ENCODE results near the gene DDRGK1. TPM values are rescaled to one million over a fixed set of nuclear protein-coding genes. Genes with fewer than 3 reads are reported as not detected.
A peak's percentile ranks its signal among the peaks of the same experiment; 100 is the strongest.
"Not testable (repeated sequence)": the region's sequence is repeated elsewhere in the genome, so short reads cannot be mapped to it uniquely, and the experiment has no call there.

DDRGK1 gene
- total RNA-seq, 2 donors from 2014 or later, result 83.6 to 89.3 TPM

DNA sequence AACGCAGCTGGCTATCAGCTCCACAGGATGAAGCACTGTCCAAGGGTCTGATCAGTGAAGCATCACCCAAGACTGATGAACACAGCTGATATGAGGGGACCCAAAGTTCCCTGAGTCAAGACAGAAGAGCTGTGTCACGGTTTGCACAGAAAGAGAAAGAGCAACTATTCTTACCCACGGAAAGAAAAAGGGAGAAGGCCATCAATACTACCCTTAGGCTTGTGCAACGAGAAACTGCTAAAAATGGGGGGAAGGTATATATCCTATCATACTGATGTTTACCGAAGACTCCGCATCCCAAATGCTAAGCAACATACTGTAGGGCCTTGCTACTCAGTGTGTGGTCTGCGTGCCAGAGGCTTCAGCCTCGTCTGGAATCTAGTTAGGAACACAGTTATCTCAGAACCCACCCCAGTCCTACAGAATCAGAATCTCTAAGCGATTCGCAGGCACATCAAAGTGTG lies 45.5 kb downstream of the DDRGK1 start:
- peak; percentile 4 to 47 for ATAC-seq (replicated peaks in 1 of 2)
- Mint-ChIP-seq H3K27ac (peak overlapping the region; percentile 92), H3K4me3 (peak overlapping the region; percentile 92 to 97), H3K36me3 (ENCODE audit: insufficient read depth in 2 of 2) (peaks cover 6 to 13% of the 10 kb centered on the region in 2 donors), H3K9me3 (no peaks in the 10 kb centered on the region), H3K27me3 (ENCODE audit: low read depth) (no peaks in the 10 kb centered on the region), H3K4me1 (ENCODE audit: low read depth) (peaks cover 53% of the 10 kb centered on the region)
- no peak for DNase-seq

DNA sequence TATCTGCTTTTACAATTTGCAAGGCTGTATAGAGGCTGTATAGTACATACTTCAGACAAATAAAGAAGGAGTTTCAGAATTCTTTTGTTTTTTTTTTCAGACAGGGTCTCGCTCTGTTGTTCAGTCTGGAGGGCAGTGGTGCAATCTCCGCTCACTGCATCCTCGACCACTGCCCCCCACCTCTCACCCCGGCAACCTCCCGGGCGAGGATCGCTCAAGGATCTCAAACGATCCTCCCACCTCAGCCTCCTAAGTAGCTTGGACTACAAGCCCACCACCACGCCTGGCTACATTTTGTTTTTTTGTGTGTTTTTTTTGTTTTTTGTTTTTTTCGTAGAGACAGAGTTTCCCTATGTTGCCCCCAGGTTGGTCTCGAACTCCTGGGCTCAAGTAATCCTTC lies 46.7 kb downstream of the DDRGK1 start:
- Mint-ChIP-seq H3K9me3 (no peaks in the 10 kb centered on the region), H3K27me3 (ENCODE audit: low read depth) (no peaks in the 10 kb centered on the region), H3K4me1 (ENCODE audit: low read depth) (peaks cover 56% of the 10 kb centered on the region), H3K36me3 (ENCODE audit: insufficient read depth in 2 of 2) (peaks cover 8 to 17% of the 10 kb centered on the region in 2 donors), H3K27ac (peak overlapping the region; percentile 91), H3K4me3 (peak overlapping the region; percentile 92 to 97)
- ATAC-seq (replicated peaks in 1 of 2) (peak; percentile 6 to 25), DNase-seq (no peak)

- Mint-ChIP-seq H3K4me3 (peak overlapping the region; percentile 92 to 97), H3K27me3 (ENCODE audit: low read depth) (no peaks in the 10 kb centered on the region), H3K4me1 (ENCODE audit: low read depth) (peaks cover 63% of the 10 kb centered on the region), H3K27ac (peak overlapping the region; percentile 91), H3K9me3 (no peaks in the 10 kb centered on the region), H3K36me3 (ENCODE audit: insufficient read depth in 2 of 2) (peaks cover 8 to 17% of the 10 kb centered on the region in 2 donors)
- DNase-seq (no peak), ATAC-seq (replicated peaks in 1 of 2) (peak; percentile 81 to 90)
Measured at GRCh38 chr20:3156811-3157619, 47.5 kb downstream of the DDRGK1 start.

- not testable (repeated sequence) for H3K27me3 Mint-ChIP-seq (ENCODE audit: low read depth); H3K9me3 Mint-ChIP-seq; ATAC-seq (replicated peaks in 1 of 2); H3K4me3 Mint-ChIP-seq; DNase-seq
- Mint-ChIP-seq H3K27ac (peak overlapping the region; percentile 43), H3K36me3 (ENCODE audit: insufficient read depth in 2 of 2) (peaks cover 4 to 25% of the 10 kb centered on the region in 2 donors), H3K4me1 (ENCODE audit: low read depth) (peaks cover 70% of the 10 kb centered on the region)
Measured at GRCh38 chr20:3152057-3152644, 52.3 kb downstream of the DDRGK1 start.

- Mint-ChIP-seq H3K27ac (peak overlapping the region; percentile 63), H3K36me3 (ENCODE audit: insufficient read depth in 2 of 2) (peaks cover 4 to 26% of the 10 kb centered on the region in 2 donors), H3K9me3 (no peaks in the 10 kb centered on the region), H3K4me3 (no peak overlapping the region), H3K4me1 (ENCODE audit: low read depth) (peaks cover 58% of the 10 kb centered on the region), H3K27me3 (ENCODE audit: low read depth) (no peaks in the 10 kb centered on the region)
- no peak for ATAC-seq (replicated peaks in 1 of 2)
- no peak for DNase-seq
Measured at GRCh38 chr20:3150908-3151307, 53.6 kb downstream of the DDRGK1 start.

- ATAC-seq (replicated peaks in 1 of 2) (no peak), DNase-seq (no peak)
- H3K27ac Mint-ChIP-seq, result no peak overlapping the region
- no peaks in the 10 kb centered on the region for H3K27me3 Mint-ChIP-seq (ENCODE audit: low read depth)
- no peak overlapping the region for H3K4me3 Mint-ChIP-seq
- H3K9me3 Mint-ChIP-seq, result no peaks in the 10 kb centered on the region
- peaks cover 7 to 23% of the 10 kb centered on the region in 2 donors for H3K36me3 Mint-ChIP-seq (ENCODE audit: insufficient read depth in 2 of 2)
- H3K4me1 Mint-ChIP-seq (ENCODE audit: low read depth), result peaks cover 28% of the 10 kb centered on the region
Measured at GRCh38 chr20:3146732-3147341, 57.6 kb downstream of the DDRGK1 start.

DNA sequence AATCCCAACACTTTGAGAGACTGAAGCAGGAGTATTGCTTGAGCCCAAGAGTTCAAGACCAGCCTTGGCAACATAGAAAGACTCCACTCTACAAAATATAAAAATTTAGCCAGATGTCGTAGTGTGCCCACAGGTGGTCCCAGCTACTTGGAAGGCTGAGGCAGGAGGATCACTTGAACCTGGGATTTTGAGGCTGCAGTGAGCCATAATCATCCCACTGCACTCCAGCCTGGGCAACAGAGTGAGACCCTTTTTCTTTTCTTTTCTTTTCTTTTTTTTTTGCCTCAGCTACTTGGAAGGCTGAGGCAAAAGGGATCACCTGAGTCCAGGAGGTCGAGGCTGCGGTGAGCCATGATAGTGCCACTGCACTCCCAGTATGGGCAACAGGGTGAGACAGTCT lies 62.7 kb downstream of the DDRGK1 start:
- DNase-seq (no peak), ATAC-seq (replicated peaks in 1 of 2) (no peak)
- H3K27ac Mint-ChIP-seq, result no peak overlapping the region
- H3K4me1 Mint-ChIP-seq (ENCODE audit: low read depth), result no peaks in the 10 kb centered on the region
- peaks cover 5 to 12% of the 10 kb centered on the region in 2 donors for H3K36me3 Mint-ChIP-seq (ENCODE audit: insufficient read depth in 2 of 2)
- H3K4me3 Mint-ChIP-seq, result no peak overlapping the region
- no peaks in the 10 kb centered on the region for H3K9me3 Mint-ChIP-seq
- no peaks in the 10 kb centered on the region for H3K27me3 Mint-ChIP-seq (ENCODE audit: low read depth)

Other genes with a start within 250 kb of the DDRGK1 start
- 10 to 100 TPM in 1 of 2 donors, 1 to 10 TPM in 1; 5.5 to 87.1 TPM for gene GNRH2, start 161.1 kb downstream of the DDRGK1 start, total RNA-seq
- 100 to 1,000 TPM; 100 to 155 TPM for gene MRPS26, start 158.6 kb downstream of the DDRGK1 start, total RNA-seq
- 1 to 10 TPM; 1.2 to 1.8 TPM for gene OXT, start 133.1 kb downstream of the DDRGK1 start, total RNA-seq
- not detected for gene AVP, start 120.0 kb downstream of the DDRGK1 start, total RNA-seq
- gene FASTKD5, start 44.8 kb downstream of the DDRGK1 start, total RNA-seq, result 10 to 100 TPM; 22.1 to 22.6 TPM
- gene UBOX5, start 44.8 kb downstream of the DDRGK1 start, total RNA-seq, result 1 to 10 TPM; 7.8 to 9.6 TPM
- 1 to 10 TPM; 3.1 to 3.5 TPM for gene LZTS3, start 31.1 kb downstream of the DDRGK1 start, total RNA-seq
- gene ITPA, start 4.8 kb upstream of the DDRGK1 start, total RNA-seq, result 10 to 100 TPM; 66.0 to 67.0 TPM
- gene SLC4A11, start 34.5 kb upstream of the DDRGK1 start, total RNA-seq, result 1 to 10 TPM in 1 of 2 donors, under 1 TPM in 1; 0.53 to 1.9 TPM
- 1 to 10 TPM; 3.6 to 3.7 TPM for gene DNAAF9, start 203.0 kb upstream of the DDRGK1 start, total RNA-seq

All from activated T-cell treated with anti-CD3 and anti-CD28 coated beads, Interleukin-2, amount 50 U/mL, for 72 hours (primary cell).